Naive thymus-derived CD8-positive, alpha-beta T cell (primary cell): ENCODE results near the gene SLX1A. TPM values are rescaled to one million over a fixed set of nuclear protein-coding genes. Genes with fewer than 3 reads are reported as not detected.
"Not testable (repeated sequence)": the region's sequence is repeated elsewhere in the genome, so short reads cannot be mapped to it uniquely, and the experiment has no call there.

Experiments used
- ATAC-seq, 2 donors: fragments of 150-1000 bp; cut with Tn5 transposase in 1 of 2; sonication (Bioruptor Pico), chemical (Tn5 transposase) in 1 of 2; 1 replicate in 1 of 2; 2 replicates in 1 of 2; pipeline ENCODE4 v1.10.0; 2021; ENCODE audit warnings: mild to moderate bottlenecking in 2 of 2, moderate library complexity in 2 of 2
- POLR2A ChIA-PET: fragments of 350-600 bp; sonication (Branson Sonifier 250); formaldehyde crosslinking; loops from one replicate; lab custom pipeline; 2021; ENCODE audit warnings: antibody characterized with exemption; lab: Charles Lee
- DNase-seq, 10 donors: peaks; one replicate each; pipeline versions ENCODE4 v3.0.0 to v3.0.0-alpha.2; 2020 to 2022
- H3K27ac Mint-ChIP-seq, 10 donors: one replicate each; pipeline ENCODE4 v1.8.0; 2020 to 2022; ENCODE audit warnings: mild to moderate bottlenecking in 10 of 10, mixed read lengths in 10 of 10, moderate library complexity in 4 of 10, inconsistent platforms in 1 of 10
- H3K27me3 Mint-ChIP-seq, 5 donors: one replicate each; pipeline ENCODE4 v1.8.0; 2021 to 2022; ENCODE audit warnings: mixed read lengths in 5 of 5
- H3K36me3 Mint-ChIP-seq, 3 donors: one replicate each; pipeline ENCODE4 v1.8.0; 2020 to 2022; ENCODE audit warnings: mixed read lengths in 3 of 3, mild to moderate bottlenecking in 2 of 3, inconsistent platforms in 1 of 3
- H3K4me1 Mint-ChIP-seq, 4 donors: one replicate each; pipeline ENCODE4 v1.8.0; 2021 to 2022; ENCODE audit warnings: mixed read lengths in 4 of 4
- H3K4me3 Mint-ChIP-seq, 10 donors: one replicate each; pipeline ENCODE4 v1.8.0; 2020 to 2022; ENCODE audit warnings: mild to moderate bottlenecking in 10 of 10, mixed read lengths in 10 of 10, moderate library complexity in 6 of 10, inconsistent platforms in 1 of 10
- H3K9me3 Mint-ChIP-seq, 9 donors: one replicate each; pipeline ENCODE4 v1.8.0; 2020 to 2022; ENCODE audit warnings: mixed read lengths in 9 of 9, mild to moderate bottlenecking in 3 of 9, inconsistent platforms in 1 of 9, moderate library complexity in 1 of 9
- polyA plus RNA-seq, 3 donors: library from polyadenylated mRNA; unstranded; fragments of 300-500 nt; fragmentation: Illumina TruSeq; gene quantifications; one replicate each; pipeline ENCODE4 v1.2.3, GENCODE V29; 2021
- total RNA-seq, 8 experiments: library from RNA in 2 of 8; stranded (reverse) in 2 of 8; gene quantifications; one replicate each; pipeline ENCODE4 v1.2.3 and lab custom pipeline; 2021 to 2026

SLX1A gene
- total and polyA plus RNA-seq, 5 experiments from 2014 or later, result 32.5 to 60.2 (median 44.2) TPM

- Mint-ChIP-seq H3K27ac (peak overlapping the region; percentile 7 to 86 (median 68)), H3K4me3 (peak overlapping the region; percentile 4 to 78 (median 64)), H3K9me3 (no peaks in the 10 kb centered on the region), H3K4me1 (peaks cover 20 to 46% (median 43%) of the 10 kb centered on the region in 4 donors), H3K36me3 (no peaks in the 10 kb centered on the region), H3K27me3 (no peaks in the 10 kb centered on the region)
- POLR2A ChIA-PET, result interaction anchor here (0.7 kb wide), 2 partner anchors 49 to 269 kb away, joined by 3 to 6 read pairs; no protein-coding TSS in a partner anchor
- ATAC-seq (peak; percentile 52 to 82), DNase-seq (peak in 3 of 10 donors; percentile 3 to 35 (median 21))
Observed at GRCh38 chr16:30166202-30166902, 27.3 kb upstream of the SLX1A start.

GRCh38 chr16:30168746-30169145 lies 24.9 kb upstream of the SLX1A start:
- not testable (repeated sequence) for ATAC-seq, H3K9me3 Mint-ChIP-seq, H3K27ac Mint-ChIP-seq, DNase-seq, H3K27me3 Mint-ChIP-seq, H3K4me3 Mint-ChIP-seq, H3K36me3 Mint-ChIP-seq
- POLR2A ChIA-PET, result interaction anchor here (1.4 kb wide), 1 partner anchor 14 kb away, joined by 3 read pairs; the partner anchor contains the start of gene CORO1A
- H3K4me1 Mint-ChIP-seq, result peaks cover 14 to 36% (median 34%) of the 10 kb centered on the region in 4 donors

- H3K36me3 Mint-ChIP-seq, H3K9me3 Mint-ChIP-seq, H3K27ac Mint-ChIP-seq, H3K27me3 Mint-ChIP-seq, ATAC-seq, H3K4me3 Mint-ChIP-seq, POLR2A ChIA-PET, DNase-seq: not testable (repeated sequence)
- peaks cover 14 to 34% (median 32%) of the 10 kb centered on the region in 4 donors for H3K4me1 Mint-ChIP-seq
Observed at GRCh38 chr16:30169416-30169815, 24.3 kb upstream of the SLX1A start.

GRCh38 chr16:30170145-30170544 lies 23.5 kb upstream of the SLX1A start:
- H3K4me3 Mint-ChIP-seq, ATAC-seq, H3K9me3 Mint-ChIP-seq, H3K27ac Mint-ChIP-seq, POLR2A ChIA-PET, H3K36me3 Mint-ChIP-seq, DNase-seq, H3K27me3 Mint-ChIP-seq: not testable (repeated sequence)
- peaks cover 12 to 27% (median 24%) of the 10 kb centered on the region in 4 donors for H3K4me1 Mint-ChIP-seq

GRCh38 chr16:30173054-30173453 lies 20.6 kb upstream of the SLX1A start:
- H3K27ac Mint-ChIP-seq, result no peak overlapping the region
- POLR2A ChIA-PET, result interaction anchor here (0.6 to 0.9 kb wide), 2 partner anchors 10 to 12 kb away, joined by 4 to 6 read pairs; partner anchors contain the start of gene CORO1A
- no peaks in the 10 kb centered on the region for H3K27me3 Mint-ChIP-seq
- DNase-seq, result no peak
- no peaks in the 10 kb centered on the region for H3K9me3 Mint-ChIP-seq
- no peak overlapping the region for H3K4me3 Mint-ChIP-seq
- no peaks in the 10 kb centered on the region for H3K36me3 Mint-ChIP-seq
- H3K4me1 Mint-ChIP-seq, result peaks cover 0 to 3% (median under 1%) of the 10 kb centered on the region in 4 donors
- no peak for ATAC-seq

GRCh38 chr16:30176876-30177275 lies 16.8 kb upstream of the SLX1A start:
- peak overlapping the region in 1 of 10 donors; percentile 25 for H3K27ac Mint-ChIP-seq
- H3K4me3 Mint-ChIP-seq, DNase-seq: not testable (repeated sequence)

GRCh38 chr16:30179195-30179594 lies 14.5 kb upstream of the SLX1A start:
- no peaks in the 10 kb centered on the region for H3K27me3 Mint-ChIP-seq
- peaks cover 1 to 5% (median 2%) of the 10 kb centered on the region in 3 donors for H3K36me3 Mint-ChIP-seq
- ATAC-seq (no peak), DNase-seq (no peak)
- H3K4me3 Mint-ChIP-seq, result no peak overlapping the region
- H3K4me1 Mint-ChIP-seq, result peaks cover 3 to 15% (median 13%) of the 10 kb centered on the region in 4 donors
- POLR2A ChIA-PET, result interaction anchor here (0.6 to 1.3 kb wide), 3 partner anchors 80 to 190 kb away, joined by 3 to 6 read pairs (median 6); partner anchors contain the start of gene YPEL3
- peaks cover 0 to 3% (median 0%) of the 10 kb centered on the region in 9 donors for H3K9me3 Mint-ChIP-seq
- H3K27ac Mint-ChIP-seq, result peak overlapping the region in 1 of 10 donors; percentile 85

More at GRCh38 chr16:30176876-30177275, 16.8 kb upstream of the SLX1A start:
- H3K36me3 Mint-ChIP-seq, H3K9me3 Mint-ChIP-seq, H3K27me3 Mint-ChIP-seq, H3K4me1 Mint-ChIP-seq, ATAC-seq: not testable (repeated sequence)
- POLR2A ChIA-PET, result interaction anchor here (0.6 to 1.4 kb wide), 5 partner anchors 9 to 484 kb away, joined by 3 to 5 read pairs (median 4); no protein-coding TSS in a partner anchor

GRCh38 chr16:30179931-30180330 lies 13.7 kb upstream of the SLX1A start:
- Mint-ChIP-seq H3K27me3 (no peaks in the 10 kb centered on the region), H3K4me3 (no peak overlapping the region), H3K36me3 (peaks cover 8 to 13% (median 9%) of the 10 kb centered on the region in 3 donors)

GRCh38 chr16:30180741-30181140 lies 12.9 kb upstream of the SLX1A start:
- peak overlapping the region in 1 of 10 donors; percentile 43 for H3K4me3 Mint-ChIP-seq
- POLR2A ChIA-PET, result interaction anchor here (0.5 to 3.0 kb wide), 4 partner anchors 26 to 721 kb away, joined by 3 to 17 read pairs (median 4); no protein-coding TSS in a partner anchor
- DNase-seq (no peak), ATAC-seq (no peak)
- H3K27me3 Mint-ChIP-seq, result no peaks in the 10 kb centered on the region
- peaks cover 6 to 26% (median 15%) of the 10 kb centered on the region in 4 donors for H3K4me1 Mint-ChIP-seq
- peaks cover 8 to 15% (median 11%) of the 10 kb centered on the region in 3 donors for H3K36me3 Mint-ChIP-seq
- peak overlapping the region in 8 of 10 donors; percentile 43 to 77 (median 73) for H3K27ac Mint-ChIP-seq
- peaks cover 0 to 3% (median 0%) of the 10 kb centered on the region in 9 donors for H3K9me3 Mint-ChIP-seq

More at GRCh38 chr16:30179931-30180330, 13.7 kb upstream of the SLX1A start:
- H3K9me3 Mint-ChIP-seq, result peaks cover 0 to 3% (median 0%) of the 10 kb centered on the region in 9 donors
- H3K27ac Mint-ChIP-seq, result peak overlapping the region in 4 of 10 donors; percentile 11 to 85 (median 46)
- DNase-seq (no peak), ATAC-seq (no peak)
- peaks cover 6 to 21% (median 14%) of the 10 kb centered on the region in 4 donors for H3K4me1 Mint-ChIP-seq
- POLR2A ChIA-PET, result interaction anchor here (0.6 to 1.3 kb wide), 4 partner anchors 25 to 742 kb away, joined by 3 to 6 read pairs (median 3); partner anchors contain the start of gene YPEL3

GRCh38 chr16:30183233-30184095 lies 10.2 kb upstream of the SLX1A start, which contains the start of gene CORO1A:
CORO1A (plus strand) TSS chr16:30183602; CDS start chr16:30185210, 1,608 bp downstream.
- H3K4me3 Mint-ChIP-seq, result peak within 1 kb of the TSS; percentile 96 to 100 (median 98)
- H3K4me1 Mint-ChIP-seq, result peaks cover 15 to 43% (median 36%) of the 10 kb centered on the region in 4 donors
- ATAC-seq (peak; percentile 45 to 55), DNase-seq (peak; percentile 71 to 90 (median 81))
- POLR2A ChIA-PET, result interaction anchor here (0.6 to 7.9 kb wide), 46 partner anchors 8 to 1642 kb away, joined by 3 to 320 read pairs (median 5); partner anchors contain the start of genes ALDOA, CD2BP2, DCTPP1 and FBRS
- peak within 1 kb of the TSS; percentile 93 to 98 (median 98) for H3K27ac Mint-ChIP-seq
- H3K9me3 Mint-ChIP-seq, result peaks cover 0 to 3% (median 0%) of the 10 kb centered on the region in 9 donors
- H3K36me3 Mint-ChIP-seq, result peaks cover 8 to 39% (median 28%) of the 10 kb centered on the region in 3 donors
- no peaks in the 10 kb centered on the region for H3K27me3 Mint-ChIP-seq

- H3K27me3 Mint-ChIP-seq, result no peaks in the 10 kb centered on the region
- H3K36me3 Mint-ChIP-seq, result peaks cover 8 to 39% (median 28%) of the 10 kb centered on the region in 3 donors
- DNase-seq (peak; percentile 54 to 94 (median 85)), ATAC-seq (peak; percentile 52 to 66)
- POLR2A ChIA-PET, result interaction anchor here (0.5 to 7.9 kb wide), 38 partner anchors 9 to 739 kb away, joined by 3 to 320 read pairs (median 8); partner anchors contain the start of genes ALDOA, CD2BP2, FBRS and GDPD3
- H3K27ac Mint-ChIP-seq, result peak overlapping the region; percentile 93 to 98 (median 98)
- peaks cover 15 to 43% (median 36%) of the 10 kb centered on the region in 4 donors for H3K4me1 Mint-ChIP-seq
- peaks cover 0 to 3% (median 0%) of the 10 kb centered on the region in 9 donors for H3K9me3 Mint-ChIP-seq
- H3K4me3 Mint-ChIP-seq, result peak overlapping the region; percentile 96 to 100 (median 98)
Observed at GRCh38 chr16:30184096-30184890, 9.4 kb upstream of the SLX1A start.
